BJ (cell line): ENCODE data around the gene DDX31. TPM values are rescaled to one million over a fixed set of nuclear protein-coding genes. Genes with fewer than 3 reads are reported as not detected.

Experiments
- CTCF ChIA-PET: fragments of 350-600 bp; formaldehyde crosslinking; extraction: SDS; loops from one replicate; lab custom pipeline; 2021; ENCODE audit warnings: antibody characterized with exemption, inconsistent platforms; lab: Yijun Ruan, JAX
- POLR2A ChIA-PET: fragments of 300-600 bp; sonication (Branson Sonifier 250); formaldehyde crosslinking; extraction: SDS; loops from one replicate; lab custom pipeline; 2021; ENCODE audit warnings: antibody characterized with exemption; lab: Charles Lee
- DNase-seq: peaks from one replicate; pipeline ENCODE4 v3.0.0-alpha.2; 2011; ENCODE audit warnings: low read depth
- H3K27me3 ChIP-seq: 2 replicates; pipeline ENCODE4 v1.6.0; 2011; ENCODE audit warnings: low read length; ENCODE audit not compliant: control insufficient read depth, insufficient read depth
- H3K36me3 ChIP-seq: 2 replicates; pipeline ENCODE4 v1.5.1; 2011; ENCODE audit warnings: low read length; ENCODE audit not compliant: control insufficient read depth, insufficient read depth
- H3K4me3 ChIP-seq: 2 replicates; pipeline ENCODE4 v1.5.1; 2011; ENCODE audit warnings: low read depth, mild to moderate bottlenecking, control low read depth, low read length
- polyA plus RNA-seq: library from polyadenylated mRNA; depleted of rRNA; stranded (reverse); fragments of >200 nt; gene quantifications from 2 replicates; pipeline ENCODE4 v1.2.3, GENCODE V29; 2011
- TF ChIP-seq, protein P1 (sequence below): IDR thresholded peaks from 2 replicates; pipeline ENCODE4 v1.5.1; 2011; ENCODE audit warnings: low read depth, mild to moderate bottlenecking, control low read depth, inconsistent platforms, low read length, moderate library complexity; ENCODE audit not compliant: insufficient read depth

The DDX31 gene
- polyA plus RNA-seq, 1 experiment: 12.3 TPM

DNA sequence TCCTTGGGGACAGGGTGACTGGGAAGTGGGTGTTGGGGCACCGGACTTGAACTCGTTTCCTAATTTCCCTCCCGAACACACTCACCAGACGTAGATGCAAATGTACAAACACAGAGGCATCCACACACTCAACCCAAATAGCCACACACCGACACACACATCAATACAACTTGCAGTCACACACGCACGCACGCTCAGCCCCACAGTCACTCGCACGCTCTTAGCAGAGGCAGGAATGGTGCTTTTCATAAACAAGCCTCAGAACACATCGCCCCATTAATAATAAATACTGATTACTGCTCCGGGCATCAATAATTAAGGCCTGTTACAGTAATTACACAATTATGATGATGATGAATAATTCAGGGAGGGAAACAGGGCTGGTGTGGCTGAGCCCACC, 81.7 kb downstream of the DDX31 start:
- no peaks in the 10 kb centered on the region; the same call in 1 of the 2 replicates for H3K36me3 ChIP-seq
- ChIA-PET POLR2A (no interaction called here), CTCF (interaction anchor here (0.8 kb wide), 1 partner anchor 12 kb away, joined by 3 read pairs; no protein-coding TSS in a partner anchor)
- DNase-seq: no peak
- H3K27me3 ChIP-seq: peaks cover 79% of the 10 kb centered on the region
- TF ChIP-seq, protein P1, sequence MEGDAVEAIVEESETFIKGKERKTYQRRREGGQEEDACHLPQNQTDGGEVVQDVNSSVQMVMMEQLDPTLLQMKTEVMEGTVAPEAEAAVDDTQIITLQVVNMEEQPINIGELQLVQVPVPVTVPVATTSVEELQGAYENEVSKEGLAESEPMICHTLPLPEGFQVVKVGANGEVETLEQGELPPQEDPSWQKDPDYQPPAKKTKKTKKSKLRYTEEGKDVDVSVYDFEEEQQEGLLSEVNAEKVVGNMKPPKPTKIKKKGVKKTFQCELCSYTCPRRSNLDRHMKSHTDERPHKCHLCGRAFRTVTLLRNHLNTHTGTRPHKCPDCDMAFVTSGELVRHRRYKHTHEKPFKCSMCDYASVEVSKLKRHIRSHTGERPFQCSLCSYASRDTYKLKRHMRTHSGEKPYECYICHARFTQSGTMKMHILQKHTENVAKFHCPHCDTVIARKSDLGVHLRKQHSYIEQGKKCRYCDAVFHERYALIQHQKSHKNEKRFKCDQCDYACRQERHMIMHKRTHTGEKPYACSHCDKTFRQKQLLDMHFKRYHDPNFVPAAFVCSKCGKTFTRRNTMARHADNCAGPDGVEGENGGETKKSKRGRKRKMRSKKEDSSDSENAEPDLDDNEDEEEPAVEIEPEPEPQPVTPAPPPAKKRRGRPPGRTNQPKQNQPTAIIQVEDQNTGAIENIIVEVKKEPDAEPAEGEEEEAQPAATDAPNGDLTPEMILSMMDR: no peak
- no peak overlapping the region for H3K4me3 ChIP-seq

DNA sequence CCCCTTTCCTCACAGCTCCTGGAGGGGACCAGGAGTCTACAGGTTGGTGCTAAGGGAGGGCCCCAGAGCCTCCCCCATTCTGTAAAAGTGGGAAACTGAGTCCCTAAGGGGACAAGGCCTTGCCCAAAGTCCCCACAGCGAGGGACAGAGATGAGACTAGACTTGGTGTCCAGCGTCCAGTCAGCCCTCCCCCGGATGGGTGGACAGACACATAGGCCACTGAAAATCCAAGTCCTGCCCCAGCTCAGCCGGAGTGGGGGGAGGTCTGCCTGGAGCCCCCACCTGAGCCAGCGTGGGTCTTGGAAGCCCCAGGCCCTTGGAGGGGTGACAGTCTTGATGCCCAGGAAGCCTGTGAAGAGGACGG, 82.2 kb downstream of the DDX31 start:
- DNase-seq: no peak
- POLR2A ChIA-PET: no interaction called here
- Histone ChIP-seq H3K27me3 (peaks cover 84% of the 10 kb centered on the region), H3K36me3 (no peaks in the 10 kb centered on the region; the same call in 1 of the 2 replicates), H3K4me3 (no peak overlapping the region)
- CTCF ChIA-PET: interaction anchor here (0.7 to 2.7 kb wide), 3 partner anchors 13 to 449 kb away, joined by 3 to 13 read pairs (median 3); no protein-coding TSS in a partner anchor
- TF ChIP-seq, protein P1: no peak

DNA sequence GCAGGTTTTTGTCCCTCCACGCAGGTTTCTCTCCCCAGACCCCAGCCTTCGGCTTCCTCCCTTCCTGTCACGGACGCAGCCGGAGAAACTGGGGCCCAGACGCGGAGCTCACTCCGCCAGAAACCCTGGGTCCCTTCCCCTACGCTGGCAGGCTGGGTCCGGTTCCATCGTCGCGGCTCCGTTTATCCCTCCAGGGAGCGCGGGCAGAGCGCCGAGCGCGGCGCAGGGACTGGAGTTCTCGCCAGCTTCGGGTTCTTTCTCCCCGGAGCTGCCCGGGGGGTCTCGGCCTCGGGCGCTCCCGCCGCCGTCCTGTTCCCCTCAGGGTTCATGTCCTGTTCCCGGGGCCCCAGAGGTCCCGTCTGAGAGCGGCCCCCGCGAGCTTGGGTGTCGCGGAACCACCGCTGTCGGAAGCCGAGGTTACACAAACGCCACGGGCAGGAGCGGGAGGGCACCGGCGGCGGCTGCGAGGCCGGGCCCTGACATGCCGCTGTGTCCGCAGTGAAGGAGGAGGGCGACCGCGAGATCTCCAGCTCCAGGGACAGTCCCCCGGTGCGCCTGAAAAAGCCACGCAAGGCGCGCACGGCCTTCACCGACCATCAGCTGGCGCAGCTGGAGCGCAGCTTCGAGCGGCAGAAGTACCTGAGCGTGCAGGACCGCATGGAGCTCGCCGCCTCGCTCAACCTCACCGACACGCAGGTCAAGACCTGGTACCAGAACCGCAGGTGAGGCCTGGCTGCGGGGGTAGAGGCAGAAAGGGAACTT, 82.8 kb downstream of the DDX31 start:
- DNase-seq: no peak
- H3K27me3 ChIP-seq: peaks cover 82% of the 10 kb centered on the region
- H3K4me3 ChIP-seq: no peak overlapping the region
- H3K36me3 ChIP-seq: no peaks in the 10 kb centered on the region; the same call in 1 of the 2 replicates
- ChIA-PET CTCF (interaction anchor here (0.7 to 2.7 kb wide), 3 partner anchors 12 to 449 kb away, joined by 3 to 13 read pairs (median 3); no protein-coding TSS in a partner anchor), POLR2A (no interaction called here)
- TF ChIP-seq, protein P1: no peak

DNA sequence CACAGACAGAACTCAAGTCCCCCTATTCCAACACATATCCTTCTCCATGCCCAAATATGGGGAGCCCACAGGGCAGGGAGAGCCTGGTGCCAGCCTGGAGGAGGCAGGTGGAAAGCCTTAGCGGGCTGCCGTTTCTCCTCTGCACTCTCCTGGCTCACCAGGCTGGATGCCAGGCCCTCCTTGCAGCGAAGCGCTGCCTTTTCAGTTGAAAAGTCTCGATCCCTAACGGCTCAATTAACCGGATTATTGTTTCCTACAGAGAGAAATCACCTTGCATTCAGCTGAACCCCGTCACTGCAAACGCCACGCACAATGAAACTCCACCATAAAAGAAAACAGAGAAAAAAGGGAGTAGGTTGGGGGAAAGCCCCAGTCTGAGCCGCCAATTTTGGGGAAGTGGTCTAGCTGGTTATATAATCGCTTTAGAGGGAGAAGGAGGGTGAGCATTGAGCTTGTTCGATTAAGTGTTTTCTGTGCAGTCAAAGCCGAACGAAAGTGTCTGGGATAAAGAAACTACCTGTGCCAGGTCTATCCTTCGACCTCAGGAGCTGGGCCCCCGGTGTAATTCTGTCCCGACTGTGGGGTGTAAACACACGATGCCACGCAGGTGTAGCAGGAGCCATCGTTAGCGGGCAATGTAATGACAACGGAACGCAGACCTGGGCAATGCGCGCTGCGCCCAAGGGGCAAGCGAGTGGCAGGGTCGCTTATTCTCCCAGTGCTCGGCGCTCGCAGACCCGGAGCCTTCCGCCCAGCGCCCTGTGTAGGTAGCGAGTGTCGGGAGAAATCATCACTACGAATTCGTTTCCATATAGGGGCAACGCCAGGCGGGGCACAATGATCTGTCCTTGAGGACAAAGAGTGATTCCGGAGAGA, 83.6 kb downstream of the DDX31 start:
- Histone ChIP-seq H3K4me3 (no peak overlapping the region), H3K36me3 (no peaks in the 10 kb centered on the region), H3K27me3 (peaks cover 83% of the 10 kb centered on the region)
- TF ChIP-seq, protein P1: no peak
- POLR2A ChIA-PET: no interaction called here
- CTCF ChIA-PET: interaction anchor here (2.7 kb wide), 1 partner anchor 11 kb away, joined by 13 read pairs; no protein-coding TSS in a partner anchor
- no peak for DNase-seq
